Brain microvascular endothelial cell (primary cell): ENCODE results near the gene CDH4.

ENCODE experiments used
- DNase-seq: peaks from one replicate; pipeline ENCODE4 v3.0.0-alpha.2; 2020
- H3K27ac ChIP-seq: fragments of 250-450 bp; sonication (Bioruptor Pico); 2 replicates; pipeline ENCODE4 v1.5.1; 2020; ENCODE audit warnings: mild to moderate bottlenecking, moderate library complexity
- H3K27me3 ChIP-seq: fragments of 250-450 bp; sonication (Bioruptor Pico); replicated peaks from 2 replicates; pipeline ENCODE4 v1.5.1; 2020; ENCODE audit warnings: mild to moderate bottlenecking
- H3K36me3 ChIP-seq: fragments of 250-450 bp; sonication (Bioruptor Pico); replicated peaks from 2 replicates; pipeline ENCODE4 v1.5.1; 2020; ENCODE audit warnings: mild to moderate bottlenecking
- H3K4me3 ChIP-seq: 2 replicates; pipeline ENCODE4 v1.5.1; 2011; ENCODE audit warnings: low read depth, mild to moderate bottlenecking, control low read depth, low read length, moderate library complexity
- in situ Hi-C: cut with HindIII; loops from 2 replicates; pipeline ENCODE4 v1.10.0; 2017; ENCODE audit warnings: low sequenced_read_pairs, low pct_ligation_motif_present
- TF ChIP-seq, protein P1 (sequence below): IDR thresholded peaks from 2 replicates; pipeline ENCODE4 v1.5.1; 2011; ENCODE audit warnings: low read depth, mild to moderate bottlenecking, moderate library complexity, low read length, control low read depth, inconsistent platforms; ENCODE audit errors: missing control alignments

CDH4 gene

DNA sequence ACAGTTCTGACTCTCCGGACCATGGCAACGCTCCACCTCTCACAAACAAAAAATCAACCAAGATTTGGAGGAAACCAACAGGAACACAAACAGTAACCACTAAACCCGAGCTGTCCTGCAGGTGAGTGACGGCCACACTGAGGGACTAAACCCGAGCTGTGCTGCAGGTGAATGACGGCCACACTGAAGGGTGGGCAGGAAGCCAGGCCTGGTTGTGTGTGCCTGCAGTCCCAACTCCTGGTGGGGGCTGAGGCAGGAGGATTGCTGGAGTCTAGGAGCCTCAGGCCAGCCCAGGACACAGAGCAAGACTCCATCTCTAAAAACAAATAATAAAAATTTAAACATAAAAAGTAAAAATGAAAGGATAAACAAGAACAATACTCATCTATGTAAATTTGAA, 733.0 kb downstream of the CDH4 start:
- H3K36me3 ChIP-seq, result peaks cover 4% of the 10 kb centered on the region
- TF ChIP-seq, protein P1, sequence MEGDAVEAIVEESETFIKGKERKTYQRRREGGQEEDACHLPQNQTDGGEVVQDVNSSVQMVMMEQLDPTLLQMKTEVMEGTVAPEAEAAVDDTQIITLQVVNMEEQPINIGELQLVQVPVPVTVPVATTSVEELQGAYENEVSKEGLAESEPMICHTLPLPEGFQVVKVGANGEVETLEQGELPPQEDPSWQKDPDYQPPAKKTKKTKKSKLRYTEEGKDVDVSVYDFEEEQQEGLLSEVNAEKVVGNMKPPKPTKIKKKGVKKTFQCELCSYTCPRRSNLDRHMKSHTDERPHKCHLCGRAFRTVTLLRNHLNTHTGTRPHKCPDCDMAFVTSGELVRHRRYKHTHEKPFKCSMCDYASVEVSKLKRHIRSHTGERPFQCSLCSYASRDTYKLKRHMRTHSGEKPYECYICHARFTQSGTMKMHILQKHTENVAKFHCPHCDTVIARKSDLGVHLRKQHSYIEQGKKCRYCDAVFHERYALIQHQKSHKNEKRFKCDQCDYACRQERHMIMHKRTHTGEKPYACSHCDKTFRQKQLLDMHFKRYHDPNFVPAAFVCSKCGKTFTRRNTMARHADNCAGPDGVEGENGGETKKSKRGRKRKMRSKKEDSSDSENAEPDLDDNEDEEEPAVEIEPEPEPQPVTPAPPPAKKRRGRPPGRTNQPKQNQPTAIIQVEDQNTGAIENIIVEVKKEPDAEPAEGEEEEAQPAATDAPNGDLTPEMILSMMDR, result no peak

DNA sequence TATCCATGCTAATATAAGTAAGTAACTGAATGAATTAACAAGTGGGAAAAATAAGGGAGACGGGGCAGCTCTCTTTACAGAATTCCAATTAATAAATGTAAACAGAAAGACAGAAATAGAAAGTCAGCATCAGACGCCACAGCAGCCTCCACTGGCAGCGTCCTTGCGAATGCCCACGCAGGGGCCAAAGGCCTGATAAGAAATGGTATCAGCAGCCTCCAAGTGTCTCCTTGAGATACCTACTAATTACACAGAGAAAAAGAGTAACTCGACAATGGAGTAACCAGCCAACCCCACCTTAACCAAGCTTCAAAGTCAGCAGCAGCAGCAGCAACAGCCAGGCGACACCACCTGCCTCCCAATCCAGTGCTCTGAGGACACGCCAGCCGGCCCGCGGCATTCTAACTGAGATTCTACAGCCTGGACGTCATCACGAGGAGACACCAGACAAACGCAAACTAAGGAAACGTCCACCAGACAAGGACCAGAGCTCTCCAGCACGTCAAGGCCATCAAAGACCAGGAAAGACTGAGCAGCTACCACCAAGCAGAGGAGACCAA, 734.8 kb downstream of the CDH4 start:
- H3K4me3 ChIP-seq, result no peak overlapping the region
- H3K36me3 ChIP-seq, result peaks cover 12% of the 10 kb centered on the region
- H3K27me3 ChIP-seq, result no peaks in the 10 kb centered on the region
- in situ Hi-C loops, result no loop called here
- DNase-seq, result no peak
- no peak overlapping the region for H3K27ac ChIP-seq
- TF ChIP-seq, protein P1, result no peak

More for the DNA sequence above, 733.0 kb downstream of the CDH4 start:
- Histone ChIP-seq H3K4me3 (no peak overlapping the region), H3K27me3 (no peaks in the 10 kb centered on the region), H3K27ac (no peak overlapping the region)
- in situ Hi-C loops, result no loop called here
- DNase-seq, result no peak

DNA sequence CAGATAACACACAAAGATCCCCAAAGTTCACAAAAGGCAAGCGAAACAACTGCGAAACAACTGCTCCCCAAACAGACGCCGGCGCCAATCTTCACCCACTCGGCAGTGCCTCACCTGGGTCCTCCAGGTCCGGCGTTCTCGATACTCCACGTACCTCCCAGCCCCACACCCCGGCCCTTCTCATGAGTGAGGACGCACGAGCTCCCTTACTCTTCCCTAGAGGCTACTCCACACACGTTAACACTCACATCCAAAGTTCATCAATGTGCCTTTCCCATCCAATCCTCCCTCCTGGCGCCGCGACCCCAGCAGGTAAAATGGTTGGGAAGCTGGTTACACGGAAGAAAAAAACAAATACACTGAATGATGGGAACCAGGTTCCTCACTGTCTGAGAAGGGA, 736.6 kb downstream of the CDH4 start:
- no peak for DNase-seq
- Histone ChIP-seq H3K36me3 (peaks cover 12% of the 10 kb centered on the region), H3K27me3 (no peaks in the 10 kb centered on the region), H3K4me3 (no peak overlapping the region), H3K27ac (no peak overlapping the region)
- in situ Hi-C loops, result no loop called here
- TF ChIP-seq, protein P1, result no peak

DNA sequence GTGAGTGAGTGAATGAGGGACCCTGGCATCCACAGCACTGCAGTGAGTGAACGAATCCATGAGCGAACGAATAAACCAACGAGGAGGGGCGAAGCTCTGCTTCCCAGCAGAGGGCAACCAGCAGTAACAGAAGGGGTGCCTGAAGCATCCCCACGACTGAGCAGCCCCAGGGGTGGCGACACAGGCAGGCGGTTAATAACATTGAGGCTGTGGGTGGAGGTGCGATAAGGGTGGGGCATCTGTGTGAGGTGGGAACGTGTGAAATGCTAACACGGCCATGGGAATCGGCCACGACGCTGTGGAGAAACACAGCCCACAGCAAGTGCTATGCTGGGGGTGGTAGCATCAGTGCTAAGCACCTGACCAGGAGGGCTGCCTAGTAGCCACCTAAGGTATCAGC, 737.7 kb downstream of the CDH4 start:
- Histone ChIP-seq H3K4me3 (no peak overlapping the region), H3K36me3 (peaks cover 13% of the 10 kb centered on the region), H3K27ac (no peak overlapping the region), H3K27me3 (no peaks in the 10 kb centered on the region)
- TF ChIP-seq, protein P1, result no peak
- DNase-seq, result no peak
- in situ Hi-C loops, result no loop called here
